H54 (cell line): Measurements from ENCODE around the gene IMMP2L.
"Not testable (repeated sequence)": the region's sequence is repeated elsewhere in the genome, so short reads cannot be mapped to it uniquely, and the experiment has no call there.

Experiments
- DNase-seq: peaks from one replicate; pipeline ENCODE4 v3.0.0; 2011; ENCODE audit warnings: low spot score, mixed read lengths; ENCODE audit not compliant: insufficient read length
- FAIRE-seq: peaks from 3 replicates; lab custom pipeline; 2011; peaks lifted over from hg19 to GRCh38; lab: Jason Lieb, UNC
- POLR2A ChIP-seq: IDR thresholded peaks from 2 replicates; pipeline ENCODE4 v1.6.1; 2011; ENCODE audit warnings: low read depth, mild to moderate bottlenecking, low read length

IMMP2L gene

GRCh38 chr7:110688908-110689307 is 873.4 kb downstream of the IMMP2L start:
- no peak for TF ChIP-seq POLR2A
- FAIRE-seq = no peak
- DNase-seq = no peak

DNA sequence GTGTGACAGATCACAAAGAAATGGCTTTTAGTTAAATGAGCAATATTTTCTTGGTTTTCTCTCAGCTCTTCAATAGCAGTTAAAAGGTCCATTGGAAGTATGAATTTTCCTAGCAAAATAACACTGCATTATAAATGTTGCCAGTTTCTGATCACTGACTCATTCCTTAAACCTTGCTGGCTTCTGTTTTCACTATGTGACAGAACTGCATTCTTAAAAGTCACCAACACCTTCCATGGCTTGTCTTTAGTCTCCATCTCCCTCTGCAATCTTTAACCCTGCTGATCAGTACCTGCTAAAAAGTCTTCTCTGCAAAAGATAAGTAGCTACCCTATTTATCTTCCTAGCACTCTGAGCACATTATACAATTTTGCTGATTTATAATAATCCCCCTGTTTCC is 876.4 kb downstream of the IMMP2L start:
- no peak for TF ChIP-seq POLR2A
- no peak for FAIRE-seq

GRCh38 chr7:110681941-110682340 is 880.4 kb downstream of the IMMP2L start:
- no peak for TF ChIP-seq POLR2A
- DNase-seq (no peak), FAIRE-seq (no peak)

More for the DNA sequence above, 876.4 kb downstream of the IMMP2L start:
- DNase-seq = no peak

- FAIRE-seq = no peak
- TF ChIP-seq POLR2A = no peak
- no peak for DNase-seq
Observed at GRCh38 chr7:110677405-110677804, 884.9 kb downstream of the IMMP2L start.

- TF ChIP-seq POLR2A = no peak
Observed at GRCh38 chr7:110676785-110677184, 885.5 kb downstream of the IMMP2L start.

GRCh38 chr7:110675383-110676103 is 886.7 kb downstream of the IMMP2L start:
- TF ChIP-seq POLR2A = no peak
- FAIRE-seq (no peak), DNase-seq (no peak)

More at GRCh38 chr7:110676785-110677184, 885.5 kb downstream of the IMMP2L start:
- no peak for DNase-seq
- no peak for FAIRE-seq

DNA sequence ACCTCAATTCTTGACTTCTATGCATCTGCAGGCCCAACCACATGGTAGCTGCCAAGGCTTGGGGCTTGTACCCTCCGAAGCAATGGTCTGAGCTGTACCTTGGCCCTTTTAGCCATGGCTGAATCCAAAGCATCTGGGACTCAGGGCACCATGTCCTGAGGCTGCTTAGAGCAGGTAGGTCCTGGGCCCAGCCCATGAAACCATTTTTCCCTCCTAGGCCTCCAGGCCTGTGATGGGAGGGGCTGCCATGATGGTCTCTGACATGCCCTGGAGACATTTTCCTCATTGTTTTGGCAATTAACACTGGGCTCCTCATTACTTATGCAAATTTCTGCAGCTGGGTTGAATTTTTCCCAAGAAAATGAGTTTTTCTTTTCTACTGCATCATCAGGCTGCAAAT is 889.1 kb downstream of the IMMP2L start:
- DNase-seq (no peak), FAIRE-seq (no peak)
- no peak for TF ChIP-seq POLR2A

GRCh38 chr7:110669410-110669809 is 892.9 kb downstream of the IMMP2L start:
- DNase-seq (peak; percentile 2), FAIRE-seq (no peak)
- TF ChIP-seq POLR2A = no peak

GRCh38 chr7:110664803-110665202 is 897.5 kb downstream of the IMMP2L start:
- TF ChIP-seq POLR2A = no peak
- FAIRE-seq (no peak), DNase-seq (no peak)

DNA sequence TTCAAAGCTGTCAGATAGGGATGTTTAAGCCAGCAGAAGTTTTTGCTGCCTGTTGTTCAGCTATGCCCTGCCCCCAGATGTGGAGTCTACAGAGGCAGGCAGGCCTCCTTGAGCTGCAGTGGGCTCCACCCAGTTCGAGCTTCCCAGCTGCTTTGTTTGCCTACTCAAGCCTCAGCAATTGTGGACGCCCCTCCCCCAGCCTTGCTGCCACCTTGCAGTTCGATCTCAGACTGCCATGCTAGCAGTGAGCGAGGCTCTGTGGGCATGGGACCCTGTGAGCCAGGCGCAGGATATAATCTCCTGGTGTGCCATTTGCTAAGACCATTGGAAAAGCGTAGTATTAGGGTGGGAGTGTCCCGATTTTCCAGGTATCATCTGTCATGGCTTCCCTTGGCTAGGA is 901.7 kb downstream of the IMMP2L start:
- FAIRE-seq, DNase-seq: not testable (repeated sequence)

- no peak for TF ChIP-seq POLR2A
- DNase-seq (no peak), FAIRE-seq (no peak)
Observed at GRCh38 chr7:110650328-110650727, 912.0 kb downstream of the IMMP2L start.

GRCh38 chr7:110647266-110647665 is 915.0 kb downstream of the IMMP2L start:
- DNase-seq (no peak), FAIRE-seq (no peak)
- TF ChIP-seq POLR2A = no peak

- FAIRE-seq (no peak), DNase-seq (no peak)
- TF ChIP-seq POLR2A = no peak
Observed at GRCh38 chr7:110646804-110647203, 915.5 kb downstream of the IMMP2L start.

DNA sequence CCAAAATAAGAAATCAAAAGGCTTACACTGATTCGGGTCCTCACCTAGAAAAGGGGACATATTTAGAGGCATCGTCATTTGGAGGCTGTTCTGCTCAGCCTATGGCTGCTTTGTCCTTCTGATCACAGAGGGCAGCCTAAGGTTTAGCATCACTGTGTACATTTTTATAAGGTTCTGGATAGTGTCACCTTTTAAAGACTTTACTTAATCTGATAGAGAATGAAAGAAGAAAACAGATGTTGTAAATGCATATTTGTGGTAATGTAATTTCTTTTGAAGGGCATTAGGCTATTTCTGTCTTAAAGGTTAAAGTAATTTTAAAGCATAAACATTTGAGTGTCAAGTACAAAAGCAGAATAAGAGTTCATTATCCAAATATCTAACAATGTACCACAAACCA is 916.7 kb downstream of the IMMP2L start:
- DNase-seq = no peak
- no peak for TF ChIP-seq POLR2A
- FAIRE-seq = no peak

GRCh38 chr7:110645060-110645459 is 917.2 kb downstream of the IMMP2L start:
- no peak for DNase-seq
- no peak for FAIRE-seq
- no peak for TF ChIP-seq POLR2A

DNA sequence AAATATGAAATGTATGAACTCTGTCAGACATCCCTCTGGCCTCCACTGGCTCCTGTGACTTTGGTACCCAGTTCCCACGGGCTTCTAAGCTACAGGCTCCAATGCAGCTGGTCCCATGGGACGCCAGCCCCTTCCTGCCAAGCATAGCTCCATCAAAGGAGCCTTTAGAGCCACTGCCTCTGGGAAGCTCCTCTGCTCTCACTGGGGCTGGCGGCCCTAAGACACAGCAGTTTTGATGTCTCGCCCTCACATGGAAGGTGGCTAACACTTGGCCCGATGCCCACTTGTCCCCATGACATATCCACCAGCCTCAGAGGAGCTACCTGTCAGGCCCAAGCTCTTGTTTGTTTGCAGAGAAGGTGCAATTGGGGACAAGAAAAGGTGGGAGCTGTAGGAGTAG is 925.0 kb downstream of the IMMP2L start:
- TF ChIP-seq POLR2A = no peak
- no peak for FAIRE-seq

More for the DNA sequence above, 925.0 kb downstream of the IMMP2L start:
- DNase-seq = no peak
